Loucy (cell line): ENCODE measurements around the gene IGSF10.
A peak's percentile ranks its signal among the peaks of the same experiment; 100 is the strongest.

Experiments used
- H2AFZ ChIP-seq: fragments of 200-600 bp; sonication (generic); 2 replicates; pipeline ENCODE4 v1.6.0; 2016; ENCODE audit warnings: antibody characterized with exemption, mild to moderate bottlenecking, low read length, moderate library complexity
- H3F3A ChIP-seq: fragments of 200-600 bp; 2 replicates; pipeline ENCODE4 v1.6.0; 2016; ENCODE audit warnings: antibody characterized with exemption, low read depth, mild to moderate bottlenecking
- H3K27me3 ChIP-seq: fragments of 200-600 bp; sonication (generic); 2 replicates; pipeline ENCODE4 v1.6.1; 2014; ENCODE audit warnings: low read length, mild to moderate bottlenecking; ENCODE audit not compliant: insufficient read depth, poor library complexity, severe bottlenecking
- H3K36me3 ChIP-seq: fragments of 200-600 bp; sonication (generic); 2 replicates; pipeline ENCODE4 v1.6.1; 2016; ENCODE audit warnings: low read length; ENCODE audit not compliant: insufficient read depth
- H3K4me1 ChIP-seq: fragments of 200-600 bp; sonication (generic); 2 replicates; pipeline ENCODE4 v1.5.1; 2014; ENCODE audit warnings: low read length, mild to moderate bottlenecking; ENCODE audit not compliant: insufficient read depth, poor library complexity, severe bottlenecking
- H3K4me2 ChIP-seq: fragments of 200-600 bp; sonication (generic); 2 replicates; pipeline ENCODE4 v1.6.0; 2014; ENCODE audit warnings: antibody characterized with exemption, low read length, low read depth, mild to moderate bottlenecking; ENCODE audit not compliant: poor library complexity, severe bottlenecking
- H3K4me3 ChIP-seq: fragments of 200-600 bp; sonication (generic); 2 replicates; pipeline ENCODE4 v1.5.1; 2014; ENCODE audit warnings: low read length, mild to moderate bottlenecking, mixed read lengths; ENCODE audit not compliant: poor library complexity, severe bottlenecking
- H3K79me2 ChIP-seq: fragments of 200-600 bp; sonication (generic); 2 replicates; pipeline ENCODE4 v1.6.1; 2014; ENCODE audit warnings: low read length; ENCODE audit not compliant: insufficient read depth
- H3K9ac ChIP-seq: fragments of 200-600 bp; sonication (generic); 2 replicates; pipeline ENCODE4 v1.6.0; 2014; ENCODE audit warnings: mild to moderate bottlenecking, low read depth, low read length, moderate library complexity; ENCODE audit not compliant: poor library complexity, severe bottlenecking
- H3K9me2 ChIP-seq: fragments of 200-600 bp; sonication (generic); replicated peaks from 2 replicates; pipeline ENCODE4 v1.6.1; 2016; ENCODE audit warnings: low read depth, low read length, mixed read lengths
- H3K9me3 ChIP-seq: fragments of 200-600 bp; sonication (generic); 2 replicates; pipeline ENCODE4 v1.6.1; 2014; ENCODE audit warnings: mild to moderate bottlenecking, antibody characterized with exemption, low read length, low read depth; ENCODE audit not compliant: insufficient read depth
- H4K20me1 ChIP-seq: fragments of 200-600 bp; sonication (generic); 2 replicates; pipeline ENCODE4 v1.6.0; 2014; ENCODE audit warnings: antibody characterized with exemption, low read length, mild to moderate bottlenecking; ENCODE audit not compliant: insufficient read depth, poor library complexity, severe bottlenecking
- EZH2phosphoT487 ChIP-seq: fragments of 200-600 bp; IDR thresholded peaks from 2 replicates; pipeline ENCODE4 v1.6.1; 2018; ENCODE audit warnings: antibody characterized with exemption, mild to moderate bottlenecking, moderate library complexity, borderline replicate concordance
- TF ChIP-seq, protein P1 (sequence below): fragments of 200-600 bp; sonication (generic); conservative IDR thresholded peaks from 2 replicates; pipeline ENCODE4 v1.5.1; 2014; ENCODE audit warnings: mild to moderate bottlenecking, antibody characterized with exemption, low read length

The IGSF10 gene

DNA sequence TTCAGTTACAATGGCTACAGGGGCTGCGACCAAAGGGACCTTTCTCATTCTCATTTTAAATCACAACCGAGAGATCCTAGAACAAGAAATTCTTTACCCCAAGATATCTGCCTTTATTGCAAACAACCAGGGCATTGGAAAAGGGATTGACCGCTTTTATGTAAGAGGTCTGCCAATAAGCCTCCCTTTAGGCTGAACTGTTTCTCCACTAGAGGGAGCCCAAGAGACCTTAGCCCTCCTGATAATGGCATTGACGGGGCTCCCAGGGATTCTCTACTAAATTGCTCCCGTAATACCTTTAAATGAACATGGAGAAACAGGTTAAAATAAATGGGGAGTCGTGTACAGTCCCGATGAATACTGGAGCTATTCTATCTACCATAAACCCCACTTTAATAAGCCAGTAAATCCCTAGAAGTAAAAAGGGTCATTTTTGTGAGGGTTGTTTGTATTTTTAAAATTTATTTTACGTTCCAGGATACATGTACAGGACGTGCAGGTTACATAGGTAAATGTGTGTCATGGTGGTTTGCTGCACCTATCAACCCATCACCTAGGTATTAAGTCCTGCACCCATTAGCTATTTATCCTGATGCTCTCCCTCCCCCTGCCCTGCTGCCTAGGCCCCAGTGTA is 7.5 kb upstream of the IGSF10 start:
- Histone ChIP-seq H4K20me1 (no peaks in the 10 kb centered on the region), H3K4me2 (no peak overlapping the region), H3K36me3 (no peaks in the 10 kb centered on the region), H3K9me3 (no peaks in the 10 kb centered on the region), H3K4me1 (no peaks in the 10 kb centered on the region), H3K79me2 (no peaks in the 10 kb centered on the region), H3K9ac (no peak overlapping the region), H2AFZ (no peak overlapping the region), H3K9me2 (no peaks in the 10 kb centered on the region), H3K27me3 (no peaks in the 10 kb centered on the region), H3F3A (no peaks in the 10 kb centered on the region), H3K4me3 (no peak overlapping the region)
- no peak for TF ChIP-seq EZH2phosphoT487
- TF ChIP-seq, protein P1, sequence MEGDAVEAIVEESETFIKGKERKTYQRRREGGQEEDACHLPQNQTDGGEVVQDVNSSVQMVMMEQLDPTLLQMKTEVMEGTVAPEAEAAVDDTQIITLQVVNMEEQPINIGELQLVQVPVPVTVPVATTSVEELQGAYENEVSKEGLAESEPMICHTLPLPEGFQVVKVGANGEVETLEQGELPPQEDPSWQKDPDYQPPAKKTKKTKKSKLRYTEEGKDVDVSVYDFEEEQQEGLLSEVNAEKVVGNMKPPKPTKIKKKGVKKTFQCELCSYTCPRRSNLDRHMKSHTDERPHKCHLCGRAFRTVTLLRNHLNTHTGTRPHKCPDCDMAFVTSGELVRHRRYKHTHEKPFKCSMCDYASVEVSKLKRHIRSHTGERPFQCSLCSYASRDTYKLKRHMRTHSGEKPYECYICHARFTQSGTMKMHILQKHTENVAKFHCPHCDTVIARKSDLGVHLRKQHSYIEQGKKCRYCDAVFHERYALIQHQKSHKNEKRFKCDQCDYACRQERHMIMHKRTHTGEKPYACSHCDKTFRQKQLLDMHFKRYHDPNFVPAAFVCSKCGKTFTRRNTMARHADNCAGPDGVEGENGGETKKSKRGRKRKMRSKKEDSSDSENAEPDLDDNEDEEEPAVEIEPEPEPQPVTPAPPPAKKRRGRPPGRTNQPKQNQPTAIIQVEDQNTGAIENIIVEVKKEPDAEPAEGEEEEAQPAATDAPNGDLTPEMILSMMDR, result peak; percentile 97

DNA sequence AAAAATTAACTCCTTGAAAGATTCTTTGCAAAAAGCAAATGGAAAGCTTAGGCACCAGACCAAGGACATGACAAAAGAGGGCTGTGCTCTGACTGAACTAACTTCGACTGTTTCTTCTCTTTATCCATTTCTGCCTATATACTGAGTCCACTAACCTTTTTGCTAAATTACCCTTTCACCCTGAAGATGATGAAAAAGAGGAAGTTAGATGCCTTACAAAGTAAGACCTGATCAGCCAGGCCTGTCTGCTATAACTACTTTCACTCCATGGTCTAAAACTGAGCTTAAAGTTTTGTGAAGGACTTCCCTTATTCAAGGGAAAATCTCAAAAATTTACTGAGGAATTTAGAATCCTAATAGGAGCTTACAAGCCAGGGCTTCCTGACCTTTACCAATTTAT is 6.2 kb upstream of the IGSF10 start:
- Histone ChIP-seq H4K20me1 (no peaks in the 10 kb centered on the region), H3K9me3 (no peaks in the 10 kb centered on the region), H3K79me2 (no peaks in the 10 kb centered on the region), H3K4me3 (no peak overlapping the region), H3K4me1 (no peaks in the 10 kb centered on the region), H3F3A (no peaks in the 10 kb centered on the region), H3K9ac (no peak overlapping the region), H3K27me3 (no peaks in the 10 kb centered on the region), H3K9me2 (no peaks in the 10 kb centered on the region), H3K36me3 (no peaks in the 10 kb centered on the region), H3K4me2 (no peak overlapping the region), H2AFZ (peak overlapping the region; percentile 22; the same call in 1 of the 2 replicates)
- TF ChIP-seq EZH2phosphoT487, result no peak
- TF ChIP-seq, protein P1, result no peak

DNA sequence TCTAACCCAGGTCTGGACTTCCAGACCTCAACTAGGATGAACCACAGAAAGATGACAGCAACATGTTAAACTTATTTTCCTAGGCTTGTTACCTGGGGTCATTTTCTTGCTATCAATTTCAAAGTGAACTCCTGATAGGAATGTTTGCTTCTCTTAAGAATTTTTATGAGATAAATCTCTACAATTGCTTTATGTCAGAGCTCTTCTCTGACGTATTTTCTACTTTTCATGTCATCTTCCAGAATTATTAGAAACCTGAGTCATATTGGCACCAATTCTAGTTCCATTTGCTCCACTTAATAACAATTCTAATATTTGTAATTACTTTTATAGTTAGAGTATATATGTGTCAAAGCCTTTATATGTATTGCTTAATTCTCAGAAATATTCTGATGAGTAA is 2.1 kb upstream of the IGSF10 start:
- Histone ChIP-seq H3K79me2 (no peaks in the 10 kb centered on the region), H3K4me1 (no peaks in the 10 kb centered on the region), H4K20me1 (no peaks in the 10 kb centered on the region), H3F3A (no peaks in the 10 kb centered on the region), H2AFZ (no peak overlapping the region), H3K4me3 (no peak overlapping the region), H3K36me3 (no peaks in the 10 kb centered on the region), H3K4me2 (no peak overlapping the region), H3K9ac (no peak overlapping the region), H3K9me2 (no peaks in the 10 kb centered on the region), H3K27me3 (no peaks in the 10 kb centered on the region), H3K9me3 (no peaks in the 10 kb centered on the region)
- TF ChIP-seq EZH2phosphoT487, result no peak
- TF ChIP-seq, protein P1, result no peak
